Mucosa of descending colon (tissue), 3 donors: ENCODE measurements around the gene PCDH12. TPM values are rescaled to one million over a fixed set of nuclear protein-coding genes. Genes with fewer than 3 reads are reported as not detected.
"Not testable (repeated sequence)": the region's sequence is repeated elsewhere in the genome, so short reads cannot be mapped to it uniquely, and the experiment has no call there.

Source experiments
- ATAC-seq: fragments of 200-7000 bp; cut with Tn5 transposase; one replicate; pipeline ENCODE4 v1.9.1; 2020; ENCODE audit warnings: mild to moderate bottlenecking, moderate library complexity
- DNase-seq, 3 donors: peaks; one replicate each; pipeline ENCODE4 v3.0.0-alpha.2; 2020
- H3K36me3 ChIP-seq: fragments of 200-600 bp; one replicate; pipeline ENCODE4 v1.8.0; 2021; ENCODE audit warnings: low read depth, mild to moderate bottlenecking
- H3K4me1 ChIP-seq: fragments of 200-600 bp; one replicate; pipeline ENCODE4 v1.8.0; 2021; ENCODE audit warnings: low read depth, mild to moderate bottlenecking
- H3K4me3 ChIP-seq: fragments of 200-600 bp; one replicate; pipeline ENCODE4 v1.8.0; 2021; ENCODE audit warnings: mild to moderate bottlenecking
- H3K9me3 ChIP-seq: fragments of 200-600 bp; one replicate; pipeline ENCODE4 v1.8.0; 2021; ENCODE audit warnings: mild to moderate bottlenecking
- CTCF ChIP-seq: fragments of 200-600 bp; IDR thresholded peaks from one replicate; pipeline ENCODE4 v1.8.0; 2022; ENCODE audit warnings: antibody characterized with exemption, mild to moderate bottlenecking
- intact Hi-C, 2 donors: fragments of 100-400 bp; cut with DNase I in 1 of 2; cut with micrococcal nuclease in 1 of 2; formaldehyde crosslinking; loops; one replicate each; pipeline versions ENCODE4 v1.11.0 to v1.11.1; 2022; cut with DNase I, micrococcal nuclease
- total RNA-seq, 3 donors: library from RNA; stranded (reverse); fragmentation: NEBNext Ultra II Directional in 2 of 3; extraction: Animal tissue kit (Norgen Biotek cat#: 25700) in 2 of 3; gene quantifications; one replicate each; pipeline versions ENCODE4 v1.2.1 to v1.2.4, GENCODE V29; 2021 to 2023
- donor health status: DM: no; HTN: no; CAD: no; lungs with moderate emphysema.
- donor health status: DM: no; HTN: no; CAD: no.
- donor health status: DM: no; HTN: yes; CAD: no.

Gene PCDH12
- total RNA-seq, 3 donors from 2014 or later, result 1.2 to 3.2 (median 2.2) TPM

- TF ChIP-seq CTCF, result no peak
- Histone ChIP-seq H3K4me1 (peaks cover 10% of the 10 kb centered on the region), H3K4me3 (no peak overlapping the region), H3K36me3 (peaks cover 9% of the 10 kb centered on the region), H3K9me3 (no peaks in the 10 kb centered on the region)
- no peak for ATAC-seq
- intact Hi-C loops, result no loop called here
- DNase-seq, result no peak
Observed at GRCh38 chr5:141928051-141928450, 30.0 kb downstream of the PCDH12 start.

GRCh38 chr5:141926434-141926833 is 31.6 kb downstream of the PCDH12 start:
- Histone ChIP-seq H3K4me3 (no peak overlapping the region), H3K9me3 (no peaks in the 10 kb centered on the region), H3K4me1 (peaks cover 10% of the 10 kb centered on the region), H3K36me3 (peaks cover 9% of the 10 kb centered on the region)
- no peak for TF ChIP-seq CTCF
- intact Hi-C loops, result no loop called here
- DNase-seq, result no peak
- no peak for ATAC-seq

GRCh38 chr5:141923448-141924313 is 34.3 kb downstream of the PCDH12 start, which contains the start of gene DELE1:
Gene DELE1, plus strand, starts transcription at chr5:141923871. Its CDS starts 71 bp downstream, at chr5:141923942.
- H3K4me3 ChIP-seq, result peak within 1 kb of the TSS; percentile 43
- H3K36me3 ChIP-seq, result peaks cover 9% of the 10 kb centered on the region
- no peaks in the 10 kb centered on the region for H3K9me3 ChIP-seq
- ATAC-seq (peak; percentile 96), DNase-seq (peak; percentile 94 to 97 (median 95))
- no peak for TF ChIP-seq CTCF
- intact Hi-C loops, result no loop called here
- peaks cover 23% of the 10 kb centered on the region for H3K4me1 ChIP-seq

- DNase-seq, H3K36me3 ChIP-seq, intact Hi-C loops, H3K9me3 ChIP-seq: not testable (repeated sequence)
- peak; percentile 15 for ATAC-seq
- Histone ChIP-seq H3K4me3 (peak overlapping the region; percentile 43), H3K4me1 (peaks cover 28% of the 10 kb centered on the region)
Observed at GRCh38 chr5:141922827-141923447, 35.1 kb downstream of the PCDH12 start.

- Histone ChIP-seq H3K36me3 (no peaks in the 10 kb centered on the region), H3K9me3 (no peaks in the 10 kb centered on the region), H3K4me3 (no peak overlapping the region), H3K4me1 (peaks cover 34% of the 10 kb centered on the region)
- no peak for TF ChIP-seq CTCF
- no peak for DNase-seq
- intact Hi-C loops, result no loop called here
- no peak for ATAC-seq
Observed at GRCh38 chr5:141920771-141921170, 37.2 kb downstream of the PCDH12 start.
